Measurements from ENCODE around the gene CHIC2. TPM values are rescaled to one million over a fixed set of nuclear protein-coding genes. Genes with fewer than 3 reads are reported as not detected.

The CHIC2 gene
- total and polyA plus RNA-seq, 2 donors (not counting 1 experiment from before 2014, with no cell fraction given) = 39.4 to 52.0 TPM

- TF ChIP-seq, protein P1, sequence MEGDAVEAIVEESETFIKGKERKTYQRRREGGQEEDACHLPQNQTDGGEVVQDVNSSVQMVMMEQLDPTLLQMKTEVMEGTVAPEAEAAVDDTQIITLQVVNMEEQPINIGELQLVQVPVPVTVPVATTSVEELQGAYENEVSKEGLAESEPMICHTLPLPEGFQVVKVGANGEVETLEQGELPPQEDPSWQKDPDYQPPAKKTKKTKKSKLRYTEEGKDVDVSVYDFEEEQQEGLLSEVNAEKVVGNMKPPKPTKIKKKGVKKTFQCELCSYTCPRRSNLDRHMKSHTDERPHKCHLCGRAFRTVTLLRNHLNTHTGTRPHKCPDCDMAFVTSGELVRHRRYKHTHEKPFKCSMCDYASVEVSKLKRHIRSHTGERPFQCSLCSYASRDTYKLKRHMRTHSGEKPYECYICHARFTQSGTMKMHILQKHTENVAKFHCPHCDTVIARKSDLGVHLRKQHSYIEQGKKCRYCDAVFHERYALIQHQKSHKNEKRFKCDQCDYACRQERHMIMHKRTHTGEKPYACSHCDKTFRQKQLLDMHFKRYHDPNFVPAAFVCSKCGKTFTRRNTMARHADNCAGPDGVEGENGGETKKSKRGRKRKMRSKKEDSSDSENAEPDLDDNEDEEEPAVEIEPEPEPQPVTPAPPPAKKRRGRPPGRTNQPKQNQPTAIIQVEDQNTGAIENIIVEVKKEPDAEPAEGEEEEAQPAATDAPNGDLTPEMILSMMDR (conservative IDR thresholded peaks at IDR 0.05 in 1 of 2, IDR thresholded peaks at IDR 0.05 in 1 of 2; ENCODE audit: low read depth in 1 of 2, low read length in 2 of 2) = no peak
- TF ChIP-seq EZH2 (IDR thresholded peaks at IDR 0.05; ENCODE audit: low read length, missing control alignments) = no peak
- Histone ChIP-seq H3K9ac (ENCODE audit: insufficient read depth, low read length) (no peak overlapping the region), H4K20me1 (ENCODE audit: control insufficient read depth, extremely low read depth, insufficient read depth, low read length) (no peaks in the 10 kb centered on the region), H3K4me3 (replicated peaks in 1 of 4; ENCODE audit: control extremely low read depth in 1 of 4, insufficient read depth in 1 of 4, low read depth in 3 of 4, low read length in 4 of 4) (peak overlapping the region in 3 of 4 experiments; percentile 32 to 86 (median 77)), H3K79me2 (ENCODE audit: control insufficient read depth, insufficient read depth, low read length) (peaks cover 37% of the 10 kb centered on the region), H3K27ac (ENCODE audit: insufficient read depth, low read length) (peak overlapping the region; percentile 69), H3K4me1 (ENCODE audit: control insufficient read depth, extremely low read depth, insufficient read depth, low read length) (peaks cover 16% of the 10 kb centered on the region), H3K36me3 (ENCODE audit: control insufficient read depth, insufficient read depth, low read length) (no peaks in the 10 kb centered on the region), H3K27me3 (ENCODE audit: control insufficient read depth, insufficient read depth, low read length) (no peaks in the 10 kb centered on the region), H3K9me3 (ENCODE audit: control insufficient read depth, insufficient read depth, low read depth, low read length) (no peaks in the 10 kb centered on the region), H3K4me2 (ENCODE audit: extremely low read depth, insufficient read depth, low read length) (peak overlapping the region; percentile 85), H2AFZ (ENCODE audit: low read length) (no peak overlapping the region)
- DNase-seq (ENCODE audit: low read depth in 2 of 2) = peak in 1 of 2 donors; percentile 35
These were observed 1.1 kb upstream of the CHIC2 start for GRCh38 chr4:54065282-54066087.

- no peak overlapping the region for H2AFZ ChIP-seq (ENCODE audit: low read length)
- H4K20me1 ChIP-seq (ENCODE audit: control insufficient read depth, extremely low read depth, insufficient read depth, low read length) = peaks cover 4% of the 10 kb centered on the region
- peak overlapping the region; percentile 86 to 95 (median 92) for H3K4me3 ChIP-seq (replicated peaks in 1 of 4; ENCODE audit: control extremely low read depth in 1 of 4, insufficient read depth in 1 of 4, low read depth in 3 of 4, low read length in 4 of 4)
- no peak for TF ChIP-seq EZH2 (IDR thresholded peaks at IDR 0.05; ENCODE audit: low read length, missing control alignments)
- TF ChIP-seq, protein P1 (conservative IDR thresholded peaks at IDR 0.05 in 1 of 2, IDR thresholded peaks at IDR 0.05 in 1 of 2; ENCODE audit: low read depth in 1 of 2, low read length in 2 of 2) = no peak
- peaks cover 53% of the 10 kb centered on the region for H3K79me2 ChIP-seq (ENCODE audit: control insufficient read depth, insufficient read depth, low read length)
- H3K27ac ChIP-seq (ENCODE audit: insufficient read depth, low read length) = peak overlapping the region; percentile 96
- peak in 1 of 2 donors; percentile 36 for DNase-seq (ENCODE audit: low read depth in 2 of 2)
- H3K4me2 ChIP-seq (ENCODE audit: extremely low read depth, insufficient read depth, low read length) = peak overlapping the region; percentile 77
- no peaks in the 10 kb centered on the region for H3K36me3 ChIP-seq (ENCODE audit: control insufficient read depth, insufficient read depth, low read length)
- H3K4me1 ChIP-seq (ENCODE audit: control insufficient read depth, extremely low read depth, insufficient read depth, low read length) = peaks cover 16% of the 10 kb centered on the region
- no peaks in the 10 kb centered on the region for H3K27me3 ChIP-seq (ENCODE audit: control insufficient read depth, insufficient read depth, low read length)
- H3K9ac ChIP-seq (ENCODE audit: insufficient read depth, low read length) = peak overlapping the region; percentile 98
- no peaks in the 10 kb centered on the region for H3K9me3 ChIP-seq (ENCODE audit: control insufficient read depth, insufficient read depth, low read depth, low read length)
These were observed 578 bp downstream of the CHIC2 start for GRCh38 chr4:54063737-54064316.

DNA sequence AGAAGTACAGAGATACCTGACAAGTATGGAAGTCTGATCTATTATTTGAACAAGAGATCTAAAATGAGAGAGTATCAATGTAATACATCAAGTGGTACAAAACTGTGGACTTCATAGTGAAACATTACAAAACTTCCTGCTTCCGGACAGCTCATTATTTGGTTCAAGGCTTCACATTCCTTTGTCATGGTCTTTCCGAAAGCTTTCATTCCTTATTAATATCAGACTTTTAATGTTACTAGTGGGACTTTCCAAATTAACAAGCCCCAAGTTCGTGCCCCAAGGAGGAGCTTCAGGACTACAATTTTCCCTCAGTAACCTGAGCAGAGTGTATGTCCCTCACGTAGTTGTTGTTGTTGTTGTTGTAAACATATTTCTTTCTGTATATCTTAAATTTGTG, 1.2 kb downstream of the CHIC2 start:
- no peaks in the 10 kb centered on the region for H3K36me3 ChIP-seq (ENCODE audit: control insufficient read depth, insufficient read depth, low read length)
- DNase-seq (ENCODE audit: low read depth in 2 of 2) = peak; percentile 40 to 63

More for the DNA sequence above, 1.2 kb downstream of the CHIC2 start:
- TF ChIP-seq, protein P1 (conservative IDR thresholded peaks at IDR 0.05 in 1 of 2, IDR thresholded peaks at IDR 0.05 in 1 of 2; ENCODE audit: low read depth in 1 of 2, low read length in 2 of 2) = no peak
- no peak for TF ChIP-seq EZH2 (IDR thresholded peaks at IDR 0.05; ENCODE audit: low read length, missing control alignments)
- Histone ChIP-seq H3K27ac (ENCODE audit: insufficient read depth, low read length) (peak overlapping the region; percentile 96), H2AFZ (ENCODE audit: low read length) (no peak overlapping the region), H3K79me2 (ENCODE audit: control insufficient read depth, insufficient read depth, low read length) (peaks cover 59% of the 10 kb centered on the region), H3K4me3 (replicated peaks in 1 of 4; ENCODE audit: control extremely low read depth in 1 of 4, insufficient read depth in 1 of 4, low read depth in 3 of 4, low read length in 4 of 4) (peak overlapping the region; percentile 86 to 95 (median 92)), H3K9ac (ENCODE audit: insufficient read depth, low read length) (peak overlapping the region; percentile 98), H4K20me1 (ENCODE audit: control insufficient read depth, extremely low read depth, insufficient read depth, low read length) (peaks cover 4% of the 10 kb centered on the region), H3K27me3 (ENCODE audit: control insufficient read depth, insufficient read depth, low read length) (no peaks in the 10 kb centered on the region), H3K4me1 (ENCODE audit: control insufficient read depth, extremely low read depth, insufficient read depth, low read length) (peaks cover 16% of the 10 kb centered on the region), H3K4me2 (ENCODE audit: extremely low read depth, insufficient read depth, low read length) (peak overlapping the region; percentile 77), H3K9me3 (ENCODE audit: control insufficient read depth, insufficient read depth, low read depth, low read length) (no peaks in the 10 kb centered on the region)

Data from fibroblast of lung (primary cell).